Measurements from ENCODE around the gene RTP3. TPM values are rescaled to one million over a fixed set of nuclear protein-coding genes. Genes with fewer than 3 reads are reported as not detected.

The RTP3 gene
- total RNA-seq, 3 donors from 2014 or later, result not detected

DNA sequence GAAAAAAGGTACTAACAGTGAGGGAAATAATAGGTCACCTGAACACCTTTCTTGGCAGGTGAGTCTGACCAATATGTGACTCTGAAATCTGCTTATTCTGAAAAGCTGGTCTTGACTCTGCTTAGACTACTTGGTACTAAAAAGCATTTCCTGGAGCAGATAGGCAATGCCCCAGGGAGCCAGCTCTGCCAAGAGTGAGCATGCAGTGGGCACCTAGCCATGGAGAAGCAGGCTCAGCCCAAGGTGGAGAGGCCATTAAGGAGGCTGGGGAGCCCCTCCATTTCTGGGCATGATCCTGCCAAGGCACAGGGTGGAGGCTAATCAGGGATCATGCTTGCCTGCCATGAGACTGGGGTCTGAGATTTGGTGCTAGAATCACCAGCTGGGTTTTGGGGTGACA lies 31.5 kb upstream of the RTP3 start:
- intact Hi-C loops (cut with DNase I, micrococcal nuclease), result no loop called here
- ATAC-seq (no peak), DNase-seq (no peak)
- no peaks in the 10 kb centered on the region for H3K4me1 ChIP-seq (ENCODE audit: low read depth)
- no peaks in the 10 kb centered on the region for H3K36me3 ChIP-seq (ENCODE audit: low read depth)
- no peak overlapping the region for H3K4me3 ChIP-seq
- TF ChIP-seq, protein P1, sequence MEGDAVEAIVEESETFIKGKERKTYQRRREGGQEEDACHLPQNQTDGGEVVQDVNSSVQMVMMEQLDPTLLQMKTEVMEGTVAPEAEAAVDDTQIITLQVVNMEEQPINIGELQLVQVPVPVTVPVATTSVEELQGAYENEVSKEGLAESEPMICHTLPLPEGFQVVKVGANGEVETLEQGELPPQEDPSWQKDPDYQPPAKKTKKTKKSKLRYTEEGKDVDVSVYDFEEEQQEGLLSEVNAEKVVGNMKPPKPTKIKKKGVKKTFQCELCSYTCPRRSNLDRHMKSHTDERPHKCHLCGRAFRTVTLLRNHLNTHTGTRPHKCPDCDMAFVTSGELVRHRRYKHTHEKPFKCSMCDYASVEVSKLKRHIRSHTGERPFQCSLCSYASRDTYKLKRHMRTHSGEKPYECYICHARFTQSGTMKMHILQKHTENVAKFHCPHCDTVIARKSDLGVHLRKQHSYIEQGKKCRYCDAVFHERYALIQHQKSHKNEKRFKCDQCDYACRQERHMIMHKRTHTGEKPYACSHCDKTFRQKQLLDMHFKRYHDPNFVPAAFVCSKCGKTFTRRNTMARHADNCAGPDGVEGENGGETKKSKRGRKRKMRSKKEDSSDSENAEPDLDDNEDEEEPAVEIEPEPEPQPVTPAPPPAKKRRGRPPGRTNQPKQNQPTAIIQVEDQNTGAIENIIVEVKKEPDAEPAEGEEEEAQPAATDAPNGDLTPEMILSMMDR (IDR thresholded peaks at IDR 0.05), result no peak
- H3K9me3 ChIP-seq, result no peaks in the 10 kb centered on the region

DNA sequence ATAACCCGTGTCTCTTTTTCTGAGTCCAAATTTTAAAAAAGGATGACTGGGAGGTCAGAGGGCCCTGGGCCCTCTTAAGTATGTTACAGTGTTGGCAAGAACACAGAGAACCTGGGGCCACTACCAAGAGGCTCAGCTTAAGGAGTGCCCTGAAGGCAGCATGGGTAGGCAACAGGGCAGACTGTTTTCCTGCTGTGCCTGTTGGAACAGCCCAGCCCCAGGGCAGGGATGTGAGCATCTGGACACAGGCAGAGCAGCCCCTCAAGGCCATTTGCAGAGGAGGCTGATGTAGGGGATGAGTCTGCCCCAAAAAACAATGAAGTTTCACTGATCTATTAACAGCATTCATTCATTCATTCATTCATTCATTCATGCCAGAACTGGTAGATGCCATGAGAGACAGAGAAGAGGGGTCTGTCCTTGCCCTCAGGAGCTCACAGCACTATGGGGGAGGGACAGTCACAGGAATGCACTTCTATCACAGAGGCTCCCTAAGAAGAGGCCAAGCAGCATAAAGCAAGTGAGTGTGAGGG lies 30.8 kb upstream of the RTP3 start:
- no peaks in the 10 kb centered on the region for H3K4me1 ChIP-seq (ENCODE audit: low read depth)
- TF ChIP-seq, protein P1 (IDR thresholded peaks at IDR 0.05), result no peak
- intact Hi-C loops (cut with DNase I, micrococcal nuclease), result no loop called here
- H3K4me3 ChIP-seq, result no peak overlapping the region
- no peaks in the 10 kb centered on the region for H3K36me3 ChIP-seq (ENCODE audit: low read depth)
- H3K9me3 ChIP-seq, result no peaks in the 10 kb centered on the region
- ATAC-seq (no peak), DNase-seq (no peak)

DNA sequence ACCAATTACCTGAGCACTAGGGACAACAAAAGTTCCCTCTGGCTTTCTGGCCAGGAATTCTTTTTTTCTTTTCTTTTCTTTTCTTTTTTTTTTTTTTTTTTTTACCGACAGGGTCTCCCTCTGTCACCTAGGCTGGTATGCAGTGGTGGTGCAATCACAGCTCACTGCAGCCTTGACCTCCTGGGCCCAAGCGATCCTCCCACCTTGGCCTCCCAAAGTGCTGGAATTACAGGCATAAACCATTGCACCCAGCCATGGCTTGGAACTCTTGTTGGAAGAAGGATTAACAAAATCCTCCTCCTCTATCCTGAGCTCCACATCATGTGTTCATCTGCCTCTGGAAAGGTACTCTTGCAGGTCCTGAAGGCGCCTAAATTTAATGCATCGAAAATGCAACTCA lies 30.2 kb upstream of the RTP3 start:
- intact Hi-C loops (cut with DNase I, micrococcal nuclease), result no loop called here
- TF ChIP-seq, protein P1 (IDR thresholded peaks at IDR 0.05), result no peak
- Histone ChIP-seq H3K9me3 (no peaks in the 10 kb centered on the region), H3K36me3 (ENCODE audit: low read depth) (no peaks in the 10 kb centered on the region), H3K4me1 (ENCODE audit: low read depth) (no peaks in the 10 kb centered on the region), H3K4me3 (no peak overlapping the region)
- DNase-seq, result no peak
- ATAC-seq, result no peak

DNA sequence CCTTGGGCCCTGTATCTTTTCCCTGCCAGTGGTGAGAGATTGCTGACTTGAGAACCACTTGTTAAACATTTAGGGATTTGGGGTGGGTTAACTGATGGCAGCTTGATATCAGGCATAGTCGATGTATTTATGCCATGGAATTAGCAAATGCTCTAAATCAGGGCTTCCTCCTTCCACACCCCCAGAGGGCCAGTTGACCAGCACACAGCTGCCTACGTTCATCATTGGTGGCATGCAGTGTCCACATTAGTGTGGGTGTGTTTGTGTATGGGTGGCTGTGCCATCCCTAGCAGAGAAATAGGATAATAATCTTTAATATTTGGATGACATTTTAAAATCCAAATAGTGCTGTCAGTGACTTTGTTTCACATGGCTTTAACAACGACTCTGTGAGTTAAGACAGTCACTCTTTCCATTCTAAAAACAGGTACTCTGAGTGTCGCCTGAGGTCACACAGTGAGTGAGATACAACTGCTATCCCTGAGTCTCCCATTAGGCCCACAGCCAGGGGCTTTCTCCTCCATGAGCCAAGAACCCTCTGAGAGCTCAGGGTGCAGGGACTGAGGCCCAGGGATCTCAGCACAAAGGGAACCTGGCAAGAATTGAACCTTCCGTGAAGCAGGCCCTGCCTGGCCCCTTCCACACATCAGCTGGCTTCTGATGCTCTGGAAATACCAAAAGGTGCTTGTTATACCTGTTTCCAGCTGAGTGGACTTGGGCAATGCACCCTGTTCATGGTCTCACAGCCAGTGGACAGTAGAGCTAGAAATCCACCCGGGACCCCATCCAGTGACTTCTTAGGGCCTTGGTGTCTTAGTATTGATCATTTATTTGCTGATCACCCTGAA lies 28.8 kb upstream of the RTP3 start:
- no peak for DNase-seq
- H3K9me3 ChIP-seq, result no peaks in the 10 kb centered on the region
- TF ChIP-seq, protein P1 (IDR thresholded peaks at IDR 0.05), result no peak
- no peaks in the 10 kb centered on the region for H3K36me3 ChIP-seq (ENCODE audit: low read depth)
- H3K4me1 ChIP-seq (ENCODE audit: low read depth), result no peaks in the 10 kb centered on the region
- intact Hi-C loops (cut with DNase I, micrococcal nuclease), result no loop called here
- no peak overlapping the region for H3K4me3 ChIP-seq
- ATAC-seq, result no peak

DNA sequence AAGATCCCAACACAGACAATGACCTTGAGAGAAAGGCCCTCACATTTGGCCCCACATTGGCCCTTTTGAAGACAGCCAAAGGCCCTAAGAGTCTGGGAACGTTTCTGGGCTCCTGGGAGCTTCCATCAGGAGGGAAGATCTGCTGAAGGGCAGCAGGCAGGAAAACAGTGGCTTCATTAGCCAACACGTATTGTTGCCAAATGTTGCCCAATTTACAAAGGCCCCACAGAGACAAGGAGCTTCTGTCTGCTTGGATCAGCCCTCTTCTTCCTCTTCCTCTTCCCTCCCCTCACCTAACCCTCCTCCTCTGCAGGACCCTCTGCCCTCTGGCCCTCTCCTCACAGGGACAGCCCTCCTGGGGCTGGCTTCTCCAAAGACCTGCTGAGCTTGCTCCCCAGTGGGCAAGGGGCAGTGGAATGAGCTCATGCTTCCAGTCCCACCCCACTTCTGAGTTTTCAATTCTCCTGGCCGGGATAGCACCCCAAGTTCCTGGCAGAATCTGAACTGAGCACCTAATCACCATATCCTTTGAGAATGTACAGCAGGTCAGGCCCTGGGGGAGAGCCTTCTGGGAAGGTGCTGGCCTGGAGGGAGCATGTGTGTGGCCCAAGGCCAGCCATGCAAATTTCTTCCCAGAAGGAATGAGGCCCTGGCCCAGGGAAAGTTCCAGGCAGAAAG lies 28.0 kb upstream of the RTP3 start:
- ATAC-seq (no peak), DNase-seq (no peak)
- Histone ChIP-seq H3K4me3 (no peak overlapping the region), H3K4me1 (ENCODE audit: low read depth) (no peaks in the 10 kb centered on the region), H3K36me3 (ENCODE audit: low read depth) (no peaks in the 10 kb centered on the region), H3K9me3 (peaks cover 3% of the 10 kb centered on the region)
- TF ChIP-seq, protein P1 (IDR thresholded peaks at IDR 0.05), result no peak
- intact Hi-C loops (cut with DNase I, micrococcal nuclease), result no loop called here

Measured in mucosa of descending colon (tissue), 3 donors.